ENCODE measurements around the gene ERBB4. TPM values are rescaled to one million over a fixed set of nuclear protein-coding genes. Genes with fewer than 3 reads are reported as not detected.

The ERBB4 gene
- total RNA-seq, 1 donor from 2014 or later, result 2.6 TPM

DNA sequence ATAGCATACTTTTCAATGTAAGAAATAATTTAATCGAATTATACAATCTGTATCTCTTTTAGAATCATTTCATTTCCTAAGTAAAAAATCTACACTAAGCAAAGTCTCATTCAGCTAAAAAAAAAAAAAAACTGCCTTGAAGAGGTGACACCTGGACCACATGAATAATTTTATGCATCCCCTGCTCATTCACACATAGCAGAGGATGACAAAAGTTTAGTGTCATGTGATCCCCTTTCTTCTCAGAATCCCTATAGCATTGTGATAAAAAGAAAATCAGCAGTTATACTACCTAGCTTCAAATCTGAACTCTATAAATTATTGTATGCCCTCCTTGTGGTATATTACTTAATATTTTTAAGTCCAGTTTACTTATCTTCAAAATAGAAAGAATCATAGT is 603.8 kb downstream of the ERBB4 start:
- H3K27me3 ChIP-seq (ENCODE audit: control insufficient read depth, insufficient read depth, low read length), result no peaks in the 10 kb centered on the region
- TF ChIP-seq CTCF (IDR thresholded peaks at IDR 0.05; ENCODE audit: insufficient read depth, low read length, poor library complexity, severe bottlenecking), result no peak
- no peak overlapping the region for H3K4me3 ChIP-seq (ENCODE audit: low read depth, low read length)
- no peaks in the 10 kb centered on the region for H3K36me3 ChIP-seq (ENCODE audit: control insufficient read depth, insufficient read depth, low read length)
- DNase-seq (ENCODE audit: low read depth), result no peak

DNA sequence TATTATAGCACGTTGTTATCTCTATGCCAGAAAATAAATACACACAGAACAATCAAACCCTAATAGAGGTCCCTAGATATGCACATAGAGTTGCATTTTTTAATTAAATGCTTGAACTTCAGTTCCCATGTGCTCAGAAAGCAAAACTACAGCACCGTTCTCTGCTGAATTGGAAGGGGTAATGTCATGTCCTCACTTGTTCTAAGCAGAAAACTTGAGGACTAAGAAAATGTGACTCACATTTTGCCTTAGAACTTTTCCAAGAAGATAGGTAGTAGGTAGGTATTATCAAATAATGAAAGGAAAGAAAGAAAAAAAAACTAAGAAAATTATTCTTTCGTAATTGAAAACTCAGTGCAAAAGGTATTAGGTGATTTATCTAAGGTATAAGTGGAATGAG is 607.3 kb downstream of the ERBB4 start:
- TF ChIP-seq CTCF (IDR thresholded peaks at IDR 0.05; ENCODE audit: insufficient read depth, low read length, poor library complexity, severe bottlenecking), result no peak
- no peaks in the 10 kb centered on the region for H3K36me3 ChIP-seq (ENCODE audit: control insufficient read depth, insufficient read depth, low read length)
- H3K4me3 ChIP-seq (ENCODE audit: low read depth, low read length), result no peak overlapping the region
- no peak for DNase-seq (ENCODE audit: low read depth)
- no peaks in the 10 kb centered on the region for H3K27me3 ChIP-seq (ENCODE audit: control insufficient read depth, insufficient read depth, low read length)

DNA sequence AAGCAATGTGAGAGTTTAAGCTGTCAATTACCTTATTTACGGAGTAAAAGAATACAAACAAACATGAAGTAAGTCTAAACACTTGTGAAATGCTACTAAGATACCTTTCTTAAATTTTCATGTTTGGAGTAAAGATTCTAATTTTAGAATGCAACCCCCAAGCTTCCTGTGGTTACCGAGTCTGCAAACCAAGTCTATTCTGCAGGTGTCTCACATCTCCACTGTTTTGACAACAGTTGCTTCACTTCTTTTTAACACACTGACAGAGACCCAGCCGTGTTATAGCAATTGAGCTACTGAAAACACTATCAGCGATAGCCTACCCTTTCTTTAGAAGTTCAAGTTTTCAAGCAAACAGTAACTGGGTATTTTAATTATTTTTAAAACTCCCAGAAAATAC is 608.3 kb downstream of the ERBB4 start:
- Histone ChIP-seq H3K36me3 (ENCODE audit: control insufficient read depth, insufficient read depth, low read length) (no peaks in the 10 kb centered on the region), H3K4me3 (ENCODE audit: low read depth, low read length) (no peak overlapping the region), H3K27me3 (ENCODE audit: control insufficient read depth, insufficient read depth, low read length) (no peaks in the 10 kb centered on the region)
- no peak for DNase-seq (ENCODE audit: low read depth)
- TF ChIP-seq CTCF (IDR thresholded peaks at IDR 0.05; ENCODE audit: insufficient read depth, low read length, poor library complexity, severe bottlenecking), result no peak

- H3K36me3 ChIP-seq (ENCODE audit: control insufficient read depth, insufficient read depth, low read length), result no peaks in the 10 kb centered on the region
Measured at GRCh38 chr2:211928201-211928600, 610.4 kb downstream of the ERBB4 start.

GRCh38 chr2:211923019-211923418 is 615.6 kb downstream of the ERBB4 start:
- no peak overlapping the region for H3K4me3 ChIP-seq (ENCODE audit: low read depth, low read length)
- DNase-seq (ENCODE audit: low read depth), result no peak
- no peaks in the 10 kb centered on the region for H3K27me3 ChIP-seq (ENCODE audit: control insufficient read depth, insufficient read depth, low read length)
- H3K36me3 ChIP-seq (ENCODE audit: control insufficient read depth, insufficient read depth, low read length), result no peaks in the 10 kb centered on the region
- TF ChIP-seq CTCF (IDR thresholded peaks at IDR 0.05; ENCODE audit: insufficient read depth, low read length, poor library complexity, severe bottlenecking), result no peak

More at GRCh38 chr2:211928201-211928600, 610.4 kb downstream of the ERBB4 start:
- TF ChIP-seq CTCF (IDR thresholded peaks at IDR 0.05; ENCODE audit: insufficient read depth, low read length, poor library complexity, severe bottlenecking), result no peak
- H3K4me3 ChIP-seq (ENCODE audit: low read depth, low read length), result no peak overlapping the region
- no peak for DNase-seq (ENCODE audit: low read depth)
- no peaks in the 10 kb centered on the region for H3K27me3 ChIP-seq (ENCODE audit: control insufficient read depth, insufficient read depth, low read length)

- Histone ChIP-seq H3K27me3 (ENCODE audit: control insufficient read depth, insufficient read depth, low read length) (no peaks in the 10 kb centered on the region), H3K36me3 (ENCODE audit: control insufficient read depth, insufficient read depth, low read length) (no peaks in the 10 kb centered on the region), H3K4me3 (ENCODE audit: low read depth, low read length) (no peak overlapping the region)
- DNase-seq (ENCODE audit: low read depth), result no peak
- no peak for TF ChIP-seq CTCF (IDR thresholded peaks at IDR 0.05; ENCODE audit: insufficient read depth, low read length, poor library complexity, severe bottlenecking)
Measured at GRCh38 chr2:211903961-211904360, 634.6 kb downstream of the ERBB4 start.

Data from kidney epithelial cell (primary cell).